ENCODE results near the gene PANX2.

DNA sequence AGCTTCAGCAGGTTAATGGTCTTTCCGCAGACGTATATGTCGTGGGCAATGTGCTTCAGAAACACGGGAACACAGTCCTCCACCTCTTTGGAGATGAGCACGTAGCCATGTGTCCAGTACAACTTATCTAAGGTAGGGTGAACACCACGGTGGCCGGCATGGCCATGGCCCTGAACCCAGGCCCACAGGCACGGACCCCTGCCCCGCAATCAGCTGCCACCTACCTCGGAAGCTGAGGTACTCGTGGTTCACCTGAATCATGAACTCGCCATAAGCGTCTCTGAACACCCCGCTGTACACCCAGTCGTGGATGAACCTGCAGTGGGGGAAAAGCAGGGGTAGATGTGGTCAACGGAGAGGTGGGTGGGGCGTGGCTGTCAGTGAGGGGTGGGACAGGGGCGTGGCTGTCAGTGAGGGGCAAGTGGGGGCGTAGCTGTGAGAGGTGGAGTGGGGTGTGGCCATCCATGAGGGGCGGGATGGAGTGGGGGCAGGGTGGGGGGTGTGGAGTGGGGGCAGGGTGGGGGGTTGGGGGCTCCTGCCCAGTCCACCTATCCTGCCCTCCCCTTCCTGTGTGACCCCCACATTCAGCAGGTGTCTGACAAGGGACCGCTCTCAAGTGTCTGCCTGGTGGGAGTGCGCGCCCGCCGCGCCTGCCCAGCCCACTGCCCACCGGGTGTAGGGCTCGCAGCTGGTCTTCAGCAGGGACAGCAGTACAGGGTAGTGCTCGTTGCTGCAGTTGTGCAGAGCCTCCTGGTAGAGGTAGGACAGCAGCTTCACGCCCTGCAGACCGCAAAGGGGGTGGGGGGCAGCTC, 55.7 kb downstream of the PANX2 start:
- no peak for TF ChIP-seq EZH2 (IDR thresholded peaks at IDR 0.05)
- no peak for TF ChIP-seq POLR2AphosphoS5 (IDR thresholded peaks at IDR 0.05; ENCODE audit: borderline replicate concordance, low read depth, low read length)

Data from SK-N-MC (cell line).